HAP-1 (cell line): ENCODE data around the gene RAB7B.

Experiments
- DNase-seq, 2 experiments: peaks; one replicate each; pipeline ENCODE4 v3.0.0-alpha.2; 2016 to 2020; ENCODE audit warnings: low spot score in 2 of 2
- H3K27me3 ChIP-seq: fragments of 250-450 bp; sonication (Bioruptor Pico); 2 replicates; pipeline ENCODE4 v1.5.1; 2020; ENCODE audit warnings: low read depth, mild to moderate bottlenecking, moderate library complexity
- H3K36me3 ChIP-seq: fragments of 250-450 bp; sonication (Bioruptor Pico); replicated peaks from 2 replicates; pipeline ENCODE4 v1.5.1; 2020; ENCODE audit warnings: mild to moderate bottlenecking
- H3K4me1 ChIP-seq: fragments of 250-450 bp; sonication (Bioruptor Pico); 2 replicates; pipeline ENCODE4 v1.5.1; 2020; ENCODE audit warnings: mild to moderate bottlenecking
- H3K4me3 ChIP-seq: fragments of 250-450 bp; sonication (Bioruptor Pico); 2 replicates; pipeline ENCODE4 v1.5.1; 2020; ENCODE audit warnings: mild to moderate bottlenecking, moderate library complexity
- H3K9me3 ChIP-seq: fragments of 250-450 bp; sonication (Bioruptor Pico); 2 replicates; pipeline ENCODE4 v1.5.1; 2020; ENCODE audit warnings: mild to moderate bottlenecking, moderate library complexity
- in situ Hi-C: fragments of 300-500 bp; cut with MboI; formaldehyde crosslinking; loops from 3 replicates; pipeline ENCODE4 v1.14.3; 2020; ENCODE audit warnings: low sequenced_read_pairs, inconsistent platforms, mixed read lengths

The RAB7B gene

DNA sequence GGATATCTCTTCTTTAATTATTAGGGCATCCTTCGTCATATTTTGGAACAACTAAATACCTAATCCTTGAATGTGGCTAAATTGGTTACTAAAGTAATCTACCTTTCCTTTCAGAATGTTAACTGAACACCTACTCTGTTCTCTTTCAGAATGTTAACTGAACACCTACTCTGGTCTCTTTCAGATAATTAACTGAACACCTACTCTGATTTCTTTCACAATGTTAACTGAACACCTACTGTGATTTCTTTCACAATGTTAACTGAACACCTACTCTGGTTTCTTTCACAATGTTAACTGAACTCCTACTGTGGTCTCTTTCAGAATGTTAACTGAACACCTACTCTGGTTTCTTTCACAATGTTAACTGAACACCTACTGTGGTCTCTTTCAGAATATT is 21.9 kb downstream of the RAB7B start:
- H3K4me1 ChIP-seq, result no peaks in the 10 kb centered on the region
- in situ Hi-C loops, result loop anchor here (10.0 kb wide), 1 partner anchor 186 kb away; no protein-coding TSS in a partner anchor
- no peaks in the 10 kb centered on the region for H3K36me3 ChIP-seq
- no peak overlapping the region for H3K4me3 ChIP-seq
- H3K9me3 ChIP-seq, result no peaks in the 10 kb centered on the region
- H3K27me3 ChIP-seq, result no peaks in the 10 kb centered on the region
- no peak for DNase-seq

DNA sequence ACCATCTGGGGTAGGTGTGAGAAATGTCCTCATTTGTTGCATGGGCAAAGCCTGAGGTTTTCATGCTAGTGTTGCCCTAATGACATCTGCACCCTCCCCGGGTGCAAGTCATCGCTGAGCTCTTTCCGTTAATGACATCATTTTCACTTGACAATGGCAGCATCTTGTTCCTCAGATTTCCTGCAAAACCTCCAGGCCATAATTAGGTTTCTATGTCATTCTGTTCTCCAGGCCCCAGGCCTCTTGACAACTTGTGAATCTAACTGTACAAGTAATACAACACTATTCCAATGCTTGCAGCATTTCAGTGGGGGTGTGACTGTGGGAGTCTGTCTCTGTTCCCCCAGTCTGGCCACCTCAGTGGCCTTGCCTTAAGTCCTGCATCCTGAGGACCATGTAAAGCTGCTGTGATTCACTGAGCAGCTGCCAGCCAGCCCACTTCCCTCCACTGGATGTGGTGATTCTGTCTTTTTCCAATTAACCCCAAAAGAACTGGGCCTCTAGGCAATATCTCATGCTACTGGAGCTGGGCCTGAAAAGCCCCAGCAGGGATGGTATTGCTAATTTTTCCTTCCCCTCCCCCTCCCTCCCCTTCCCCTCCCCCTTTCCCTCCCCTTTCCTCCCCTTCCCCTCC is 22.8 kb downstream of the RAB7B start:
- H3K27me3 ChIP-seq, result no peaks in the 10 kb centered on the region
- no peaks in the 10 kb centered on the region for H3K36me3 ChIP-seq
- H3K9me3 ChIP-seq, result no peaks in the 10 kb centered on the region
- H3K4me1 ChIP-seq, result no peaks in the 10 kb centered on the region
- in situ Hi-C loops, result loop anchor here (10.0 kb wide), 1 partner anchor 186 kb away; no protein-coding TSS in a partner anchor
- no peak overlapping the region for H3K4me3 ChIP-seq
- DNase-seq, result no peak

DNA sequence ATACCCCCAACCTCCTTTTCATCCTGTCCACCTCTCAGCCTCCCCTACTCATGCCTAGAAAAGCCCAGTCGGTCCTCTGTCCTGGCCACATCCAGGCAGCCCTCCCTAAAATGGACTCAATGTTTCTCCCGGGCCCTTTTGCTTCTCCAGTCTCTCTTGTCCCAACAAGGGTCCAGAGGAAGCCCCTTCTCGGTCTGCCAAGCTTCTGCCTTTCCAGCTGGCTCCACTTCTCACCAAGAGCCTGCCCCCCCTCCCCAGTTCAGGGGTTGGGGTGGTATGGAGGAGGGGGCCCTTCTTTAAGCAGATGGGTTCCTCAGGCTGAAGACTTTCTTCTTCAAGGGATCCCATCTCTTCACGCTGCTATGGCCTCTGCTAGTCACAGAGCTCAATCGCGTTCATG is 23.9 kb downstream of the RAB7B start:
- in situ Hi-C loops, result no loop called here
- no peaks in the 10 kb centered on the region for H3K4me1 ChIP-seq

DNA sequence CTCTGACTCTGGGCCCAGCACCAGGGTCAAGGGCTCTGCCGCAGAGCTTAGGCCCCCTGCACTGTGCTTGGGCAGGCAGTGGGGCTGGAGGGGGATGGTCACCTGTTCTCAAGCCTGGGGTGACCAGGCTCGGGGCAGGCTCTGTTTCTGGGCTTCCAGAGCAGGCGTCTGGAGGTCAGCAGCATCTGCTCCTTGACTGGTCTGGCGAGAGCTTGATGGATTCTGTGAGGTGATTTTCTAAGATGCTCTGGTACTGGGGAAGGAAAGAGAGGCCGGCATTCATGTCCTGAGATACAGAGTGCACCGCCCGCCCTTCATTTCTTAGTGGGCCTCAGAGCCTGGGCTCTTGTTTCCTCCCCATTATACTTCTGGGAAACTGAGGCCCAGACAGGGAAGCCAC is 24.5 kb downstream of the RAB7B start:
- H3K4me3 ChIP-seq, result no peak overlapping the region
- DNase-seq, result no peak
- H3K27me3 ChIP-seq, result no peaks in the 10 kb centered on the region
- H3K36me3 ChIP-seq, result no peaks in the 10 kb centered on the region
- no peaks in the 10 kb centered on the region for H3K9me3 ChIP-seq
- in situ Hi-C loops, result no loop called here
- H3K4me1 ChIP-seq, result no peaks in the 10 kb centered on the region

More for the DNA sequence above, 23.9 kb downstream of the RAB7B start:
- no peak for DNase-seq
- H3K27me3 ChIP-seq, result no peaks in the 10 kb centered on the region
- H3K4me3 ChIP-seq, result no peak overlapping the region
- H3K9me3 ChIP-seq, result no peaks in the 10 kb centered on the region
- H3K36me3 ChIP-seq, result no peaks in the 10 kb centered on the region

DNA sequence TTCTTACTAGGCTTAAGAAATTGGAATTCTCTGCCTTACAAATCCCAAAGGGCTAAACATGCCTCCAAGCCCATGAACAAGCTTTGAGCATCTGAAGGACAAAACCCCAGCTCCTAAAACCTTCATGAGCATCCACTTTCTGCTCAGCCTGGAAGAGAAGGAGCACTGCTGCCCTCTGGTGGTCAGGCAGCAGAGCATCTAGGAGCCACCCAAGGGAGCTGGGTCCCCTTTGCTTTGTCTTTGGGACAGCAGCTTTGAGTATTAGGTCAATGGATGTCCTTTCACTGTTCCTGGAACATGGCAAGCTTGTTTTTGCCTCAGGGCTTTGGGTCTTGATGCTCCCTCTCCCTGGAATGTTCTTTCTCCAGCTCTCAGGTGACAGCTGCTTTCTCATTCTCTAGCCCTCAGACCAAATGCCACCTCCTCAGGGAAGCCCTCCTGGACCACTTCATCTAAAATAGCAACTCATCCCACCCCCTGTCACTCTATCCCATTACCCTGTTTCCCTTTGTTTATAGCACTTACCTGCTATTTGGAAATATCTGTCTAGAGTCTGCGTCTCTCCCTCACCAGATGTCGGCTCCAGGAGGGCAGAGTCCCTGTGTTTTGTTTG is 25.7 kb downstream of the RAB7B start:
- Histone ChIP-seq H3K36me3 (no peaks in the 10 kb centered on the region), H3K4me3 (no peak overlapping the region), H3K9me3 (no peaks in the 10 kb centered on the region), H3K27me3 (no peaks in the 10 kb centered on the region), H3K4me1 (no peaks in the 10 kb centered on the region)
- peak; percentile 72 to 88 for DNase-seq
- in situ Hi-C loops, result no loop called here

DNA sequence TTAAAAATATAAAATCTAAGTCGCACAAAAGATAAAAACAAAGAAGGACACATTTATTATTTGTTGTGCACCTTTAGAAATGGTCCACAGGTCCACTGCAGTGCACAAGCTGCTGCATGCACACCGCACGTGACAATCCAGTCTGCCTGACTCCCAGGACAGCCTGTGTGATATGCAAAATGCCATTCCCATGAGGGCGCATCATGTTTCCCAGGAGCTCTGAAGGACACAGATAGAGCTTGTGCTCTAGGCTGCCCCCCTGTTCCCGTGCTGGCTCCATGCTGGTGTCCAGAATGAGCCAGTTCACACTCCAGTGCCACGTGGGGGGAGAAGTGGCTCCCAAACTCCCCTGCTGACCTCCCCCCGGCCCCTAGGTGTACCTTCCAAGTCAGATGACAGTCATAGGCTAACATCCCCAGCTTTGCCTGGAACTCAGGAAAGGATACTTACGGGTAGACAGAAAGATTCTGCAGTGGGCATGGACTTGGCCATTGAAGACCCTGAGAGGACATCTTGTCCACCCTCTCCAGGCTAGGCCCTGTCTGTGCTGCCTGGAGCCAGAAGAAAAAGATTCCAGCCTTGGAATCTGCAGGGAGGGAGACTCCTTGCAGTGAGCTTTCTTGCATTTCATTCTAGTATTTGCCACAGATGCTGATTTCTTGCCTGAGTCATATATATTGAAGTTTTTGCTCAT is 26.3 kb downstream of the RAB7B start:
- peak in 1 of 2 experiments; percentile 48 for DNase-seq
- no peaks in the 10 kb centered on the region for H3K9me3 ChIP-seq
- H3K4me1 ChIP-seq, result no peaks in the 10 kb centered on the region
- no peaks in the 10 kb centered on the region for H3K27me3 ChIP-seq
- no peak overlapping the region for H3K4me3 ChIP-seq
- in situ Hi-C loops, result no loop called here
- no peaks in the 10 kb centered on the region for H3K36me3 ChIP-seq

DNA sequence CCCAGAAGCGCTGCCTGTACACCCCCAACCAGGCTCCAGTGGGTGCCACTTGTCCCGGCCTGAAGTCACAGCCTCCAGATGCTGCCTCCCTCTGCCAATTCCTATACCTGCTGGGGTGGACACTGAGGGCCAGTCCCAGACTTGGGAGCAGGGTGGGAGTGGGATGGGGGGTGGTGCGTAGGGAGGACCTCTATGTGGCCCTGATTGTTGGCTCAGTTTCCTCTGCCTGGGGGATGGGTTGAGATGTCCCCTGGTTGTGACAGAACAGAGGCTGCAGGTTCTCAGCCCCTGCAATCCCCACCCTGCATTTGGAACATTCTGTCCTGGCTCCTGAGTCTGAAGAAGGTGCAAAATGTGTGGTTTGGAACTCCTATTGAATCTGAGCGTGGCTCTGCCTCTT is 27.2 kb downstream of the RAB7B start:
- no peak for DNase-seq
- Histone ChIP-seq H3K9me3 (no peaks in the 10 kb centered on the region), H3K4me1 (no peaks in the 10 kb centered on the region), H3K27me3 (no peaks in the 10 kb centered on the region), H3K4me3 (no peak overlapping the region), H3K36me3 (no peaks in the 10 kb centered on the region)
- in situ Hi-C loops, result no loop called here

DNA sequence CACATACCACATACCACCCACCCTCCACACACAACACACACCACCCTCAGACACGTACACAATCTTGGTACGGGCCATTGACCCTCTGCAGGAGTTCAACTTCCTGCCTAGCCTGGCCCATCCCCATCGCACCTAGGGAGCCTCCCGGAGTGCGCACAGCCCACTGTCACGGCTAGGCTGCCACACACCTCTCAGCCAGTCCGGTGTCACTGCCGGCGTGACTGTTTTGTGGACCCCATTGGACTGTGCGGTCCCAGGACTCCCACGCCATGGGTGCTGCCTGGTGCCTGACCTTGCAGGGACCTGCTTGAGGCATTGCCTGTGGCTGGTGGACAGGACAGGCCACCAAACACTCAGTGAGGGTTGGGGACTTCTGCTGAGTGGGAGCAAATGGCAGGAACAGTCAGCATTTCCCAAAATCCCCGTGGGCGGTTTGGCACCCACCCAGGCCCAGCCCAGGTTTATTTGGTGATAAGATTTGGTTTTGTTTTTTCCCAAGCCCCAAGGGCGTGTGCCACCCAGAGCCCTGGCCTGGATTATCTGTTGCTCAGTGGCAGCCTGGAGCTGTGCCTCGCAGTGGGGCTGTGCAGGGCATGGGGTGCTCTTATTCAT is 27.7 kb downstream of the RAB7B start:
- H3K9me3 ChIP-seq, result no peaks in the 10 kb centered on the region
- in situ Hi-C loops, result no loop called here
- no peak overlapping the region for H3K4me3 ChIP-seq
- DNase-seq, result no peak
- H3K27me3 ChIP-seq, result no peaks in the 10 kb centered on the region
- no peaks in the 10 kb centered on the region for H3K36me3 ChIP-seq
- no peaks in the 10 kb centered on the region for H3K4me1 ChIP-seq

DNA sequence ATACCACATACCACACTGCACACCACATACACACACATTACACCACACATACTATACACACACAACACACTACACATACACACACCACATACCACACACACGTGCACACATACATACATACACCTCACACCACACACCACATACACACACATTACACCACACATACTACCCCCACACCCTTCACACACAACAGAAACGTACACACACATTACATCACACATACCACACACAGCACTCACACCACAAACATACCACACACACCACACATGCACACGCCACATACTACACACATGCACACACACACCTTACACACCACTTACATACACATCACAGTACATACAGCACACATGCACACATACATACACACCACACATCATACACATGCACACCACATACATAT is 28.5 kb downstream of the RAB7B start:
- in situ Hi-C loops, result no loop called here
- no peak for DNase-seq
- Histone ChIP-seq H3K27me3 (no peaks in the 10 kb centered on the region), H3K9me3 (no peaks in the 10 kb centered on the region), H3K4me1 (no peaks in the 10 kb centered on the region), H3K36me3 (no peaks in the 10 kb centered on the region), H3K4me3 (no peak overlapping the region)

DNA sequence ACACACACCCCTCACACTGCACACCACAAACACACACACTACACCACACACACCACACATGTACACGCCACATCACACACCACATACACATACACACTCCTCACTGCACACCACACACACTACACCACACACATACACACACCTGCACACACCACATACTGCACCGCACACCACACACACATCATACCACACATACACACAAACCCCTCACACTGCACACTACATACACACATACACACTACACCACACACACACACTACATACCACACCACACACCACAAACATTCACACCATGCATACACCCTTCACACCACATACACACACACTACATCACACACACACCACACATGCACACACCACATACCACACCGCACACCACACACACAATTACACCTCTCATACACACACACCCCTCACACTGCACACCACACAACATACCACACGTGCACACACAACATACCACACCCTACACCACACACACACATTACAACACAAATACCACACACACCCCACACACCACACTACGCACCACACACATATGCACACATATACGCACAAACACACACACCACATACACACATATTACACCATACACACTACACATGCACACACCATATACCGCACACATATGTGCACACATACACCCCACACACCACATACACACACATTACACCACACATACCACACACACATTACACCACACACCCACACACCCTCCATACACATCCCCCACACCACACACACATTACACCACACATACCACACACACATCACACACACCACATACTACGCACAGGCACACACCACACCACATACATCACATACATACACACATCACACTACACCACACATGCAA is 29.6 kb downstream of the RAB7B start:
- in situ Hi-C loops, result no loop called here
- no peak overlapping the region for H3K4me3 ChIP-seq

DNA sequence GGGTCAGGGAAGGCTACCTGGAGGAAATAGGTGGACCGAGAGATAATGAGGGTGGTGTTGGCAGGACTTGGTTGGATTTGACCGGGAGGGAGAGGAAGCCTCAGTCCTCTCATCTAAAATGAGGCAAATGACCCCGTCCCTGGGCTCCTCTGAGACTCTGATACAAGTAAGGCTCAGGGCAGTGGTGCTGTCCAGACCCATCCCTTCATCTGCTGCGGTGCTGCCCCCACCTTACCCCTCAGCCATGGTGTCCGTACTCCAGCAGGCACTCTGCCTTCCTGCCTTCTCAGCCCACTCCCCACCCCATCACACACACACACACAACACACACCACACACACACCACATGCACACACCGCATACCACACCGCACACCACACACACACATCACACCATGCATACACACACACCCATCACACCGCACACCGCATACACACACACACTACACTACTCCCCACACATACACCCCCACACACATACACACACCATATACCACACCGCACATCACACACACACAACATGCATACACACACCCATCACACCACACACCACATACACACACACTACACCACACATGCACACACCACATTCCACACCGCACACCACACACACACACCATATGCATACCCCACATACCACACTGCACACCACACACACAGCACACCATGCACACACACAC is 30.6 kb downstream of the RAB7B start:
- Histone ChIP-seq H3K4me3 (no peak overlapping the region), H3K4me1 (no peaks in the 10 kb centered on the region), H3K27me3 (no peaks in the 10 kb centered on the region), H3K36me3 (no peaks in the 10 kb centered on the region), H3K9me3 (no peaks in the 10 kb centered on the region)
- in situ Hi-C loops, result no loop called here
- DNase-seq, result peak in 1 of 2 experiments; percentile 25

More for the DNA sequence above, 29.6 kb downstream of the RAB7B start:
- no peaks in the 10 kb centered on the region for H3K27me3 ChIP-seq
- H3K4me1 ChIP-seq, result no peaks in the 10 kb centered on the region
- H3K9me3 ChIP-seq, result no peaks in the 10 kb centered on the region
- DNase-seq, result no peak
- no peaks in the 10 kb centered on the region for H3K36me3 ChIP-seq

DNA sequence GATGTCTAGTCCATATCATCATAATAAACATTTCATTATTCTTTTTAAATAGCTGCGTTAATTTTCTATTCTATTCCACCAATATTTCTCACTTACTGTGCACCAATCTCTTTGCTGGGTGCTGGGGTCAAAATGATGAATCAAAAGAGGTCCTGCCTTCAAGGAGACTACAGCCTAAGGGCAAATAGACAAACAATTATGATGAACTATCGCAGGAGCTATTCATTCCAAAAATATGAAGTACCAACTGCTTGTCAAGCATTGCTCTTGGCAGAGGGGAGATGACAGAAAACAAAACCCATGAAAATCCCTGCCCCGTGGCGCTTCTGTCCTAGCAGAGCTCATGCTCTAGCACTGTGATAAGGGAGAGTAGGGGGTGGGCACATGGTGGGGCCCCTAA is 31.1 kb downstream of the RAB7B start:
- Histone ChIP-seq H3K4me1 (no peaks in the 10 kb centered on the region), H3K4me3 (no peak overlapping the region), H3K36me3 (no peaks in the 10 kb centered on the region), H3K9me3 (no peaks in the 10 kb centered on the region), H3K27me3 (no peaks in the 10 kb centered on the region)
- no peak for DNase-seq
- in situ Hi-C loops, result no loop called here

DNA sequence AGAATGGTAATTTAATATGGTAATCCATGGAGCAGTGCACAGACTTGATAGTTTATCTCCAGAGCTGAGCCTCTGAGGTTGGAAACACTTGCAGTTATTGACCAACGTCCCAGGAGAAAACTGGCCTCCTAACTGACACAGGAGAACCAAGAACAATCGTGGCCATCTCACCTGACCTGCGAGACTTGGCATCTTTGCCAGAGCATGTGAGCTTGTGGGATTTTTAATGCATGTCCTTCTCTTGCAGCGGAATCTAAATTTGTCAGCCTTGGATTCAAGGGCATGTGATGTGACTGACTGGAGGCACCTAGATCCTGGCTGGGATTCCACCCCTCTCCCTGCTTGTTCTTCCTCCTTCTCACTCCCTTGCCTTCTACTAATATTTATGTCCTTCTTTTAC is 32.1 kb downstream of the RAB7B start:
- H3K36me3 ChIP-seq, result no peaks in the 10 kb centered on the region
- no peaks in the 10 kb centered on the region for H3K27me3 ChIP-seq
- in situ Hi-C loops, result no loop called here
- H3K9me3 ChIP-seq, result no peaks in the 10 kb centered on the region
- H3K4me3 ChIP-seq, result no peak overlapping the region
- DNase-seq, result no peak
- H3K4me1 ChIP-seq, result no peaks in the 10 kb centered on the region
